GM18508 (cell line): ENCODE data around the gene TRA2B.

Experiments
- ATAC-seq: cut with Tn5 transposase; IDR thresholded peaks from one replicate; pipeline ENCODE4 v1.9.1; 2021; ENCODE audit warnings: moderate number of reproducible peaks; ENCODE audit not compliant: insufficient read depth, unreplicated experiment

TRA2B gene

GRCh38 chr3:185884641-185885040, 53.2 kb downstream of the TRA2B start:
- ATAC-seq: no peak

DNA sequence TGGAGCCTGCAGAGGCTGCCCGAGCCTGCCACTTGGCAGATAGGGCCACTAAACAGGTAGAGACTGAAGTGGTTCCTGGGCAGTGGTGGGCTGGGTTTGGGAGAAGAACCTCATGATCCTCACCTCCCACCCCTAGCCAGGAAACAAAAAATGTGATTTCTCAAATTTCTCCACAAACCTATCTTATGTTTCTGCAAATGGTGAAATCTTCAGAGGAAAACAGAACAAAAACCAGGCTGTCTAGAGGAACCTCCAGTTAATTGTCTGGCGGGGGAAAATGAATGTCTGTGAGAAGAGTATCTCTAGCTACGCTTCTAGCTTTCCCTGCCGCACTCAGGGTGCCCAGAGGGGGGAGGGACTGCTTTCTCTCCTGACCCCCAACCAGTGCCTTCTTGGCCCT, 55.9 kb downstream of the TRA2B start:
- ATAC-seq: no peak

DNA sequence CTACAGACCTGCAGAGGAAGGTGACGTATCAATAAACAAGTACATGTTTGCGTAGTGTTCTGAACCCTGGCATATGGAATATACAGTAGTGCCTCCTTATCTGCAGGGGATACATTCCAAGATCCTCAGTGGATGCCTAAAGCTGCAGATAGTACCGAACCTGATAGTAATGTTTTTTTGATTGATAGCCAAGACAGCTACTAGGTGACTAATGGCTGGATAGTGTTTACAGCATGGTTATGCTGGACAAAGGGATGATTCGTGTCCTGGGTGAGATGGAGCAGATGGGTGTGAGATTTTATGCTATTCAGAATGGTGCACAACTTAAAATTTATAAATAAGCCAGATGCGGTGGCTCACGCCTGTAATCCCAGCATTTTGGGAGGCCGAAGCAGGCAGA, 57.2 kb downstream of the TRA2B start:
- no peak for ATAC-seq

DNA sequence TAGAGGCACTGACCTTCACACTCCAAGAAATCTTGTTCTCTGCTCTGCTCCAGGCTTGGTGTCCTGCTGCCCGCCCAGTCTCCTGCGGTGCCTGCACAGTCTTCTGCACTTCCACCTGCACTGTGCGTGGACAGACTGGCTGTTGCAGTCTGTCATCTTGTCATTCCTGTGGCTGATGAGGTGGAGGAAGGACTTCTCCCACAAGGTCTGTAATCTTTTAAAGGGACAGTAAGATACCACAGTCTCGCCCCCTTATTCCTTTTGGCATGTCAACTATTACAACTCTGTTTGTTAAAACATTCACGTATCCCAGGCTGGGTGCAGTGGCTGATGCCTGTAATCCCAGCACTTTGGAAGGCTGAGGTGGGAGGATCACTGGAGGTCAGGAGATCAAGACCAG, 58.9 kb downstream of the TRA2B start:
- ATAC-seq: no peak

DNA sequence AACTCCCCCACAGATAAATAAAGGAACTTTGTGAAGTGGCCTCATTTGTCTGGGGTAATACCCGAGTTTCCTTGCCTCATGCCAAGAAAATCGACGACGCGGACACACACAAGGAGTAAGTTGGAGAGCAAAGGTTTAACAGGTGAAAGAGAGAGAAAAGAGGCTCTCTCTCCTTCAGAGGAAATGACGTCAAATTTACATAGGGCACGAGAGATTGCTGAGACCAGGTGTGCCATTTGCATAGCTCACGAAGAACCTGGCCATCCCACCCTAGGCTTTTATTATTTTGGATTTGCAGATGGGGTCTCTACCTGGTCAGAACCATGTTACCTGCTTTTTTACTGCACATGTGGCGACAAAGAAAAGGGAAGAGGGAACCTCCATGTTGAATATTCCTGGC, 63.7 kb downstream of the TRA2B start:
- ATAC-seq: no peak

DNA sequence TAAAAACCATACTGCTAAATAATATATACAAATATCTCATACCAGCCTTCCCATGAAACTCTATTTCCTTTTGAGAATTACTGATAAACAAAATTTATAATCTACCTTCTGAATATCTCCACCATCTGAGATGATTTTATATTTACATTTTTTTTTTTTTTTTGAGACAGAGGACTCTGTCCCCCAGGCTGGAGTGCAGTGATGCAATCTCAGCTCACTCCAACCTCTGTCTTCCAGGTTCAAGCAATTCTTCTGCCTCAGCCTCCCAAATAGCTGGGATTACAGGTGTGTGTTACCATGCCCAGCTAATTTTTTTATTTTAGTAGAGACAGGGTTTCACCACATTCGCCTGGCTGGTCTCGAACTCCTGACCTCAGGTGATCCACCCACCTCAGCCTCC, 70.2 kb downstream of the TRA2B start:
- ATAC-seq: no peak

GRCh38 chr3:185866995-185867394, 70.8 kb downstream of the TRA2B start:
- no peak for ATAC-seq

DNA sequence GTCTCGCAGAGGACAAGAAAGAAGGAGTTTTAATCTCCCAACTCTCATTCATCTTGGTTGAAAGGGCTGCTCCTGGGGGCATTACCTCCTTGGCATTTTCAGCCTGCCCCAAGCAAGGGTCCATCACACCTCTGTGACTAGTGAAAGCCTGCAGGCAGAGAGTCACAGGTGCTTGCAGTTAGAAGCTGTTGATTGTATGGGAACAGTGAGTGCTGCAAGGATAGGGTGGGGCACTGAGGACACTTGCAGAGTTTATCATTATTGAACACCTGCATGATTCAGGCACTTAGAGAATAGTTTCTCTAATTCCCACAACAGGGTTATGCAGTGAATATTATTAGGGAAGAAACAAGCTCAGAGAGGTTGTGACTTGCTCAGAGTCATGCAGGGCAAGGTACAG, 71.3 kb downstream of the TRA2B start:
- ATAC-seq: no peak
